HG03521 (cell line): ENCODE results near the gene SEMA5B.

Experiments used
- ATAC-seq: cut with Tn5 transposase; IDR thresholded peaks from one replicate; pipeline ENCODE4 v1.9.1; 2021; ENCODE audit warnings: mild to moderate bottlenecking, moderate library complexity; ENCODE audit not compliant: unreplicated experiment

Gene SEMA5B

GRCh38 chr3:123060054-123060453 lies 32.5 kb upstream of the SEMA5B start:
- ATAC-seq, result no peak

DNA sequence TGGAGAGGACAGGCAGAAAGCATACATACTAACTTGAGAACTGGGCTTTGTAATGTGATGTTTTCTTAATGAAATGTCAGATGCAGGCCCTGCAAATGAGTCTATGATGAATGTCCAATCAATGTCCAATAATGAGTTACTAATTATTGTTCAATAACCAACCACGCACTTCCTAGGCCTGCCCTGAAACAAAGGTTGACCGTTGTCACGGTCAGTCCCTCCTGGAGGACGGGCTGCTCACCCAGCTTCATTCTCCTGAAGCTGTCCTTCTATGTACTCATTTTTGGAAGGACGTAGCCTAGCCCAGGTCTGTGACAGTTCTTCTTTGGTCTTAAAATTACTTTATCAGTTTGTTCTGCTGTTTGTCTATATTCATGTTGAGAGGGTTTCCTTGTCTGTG lies 30.9 kb upstream of the SEMA5B start:
- no peak for ATAC-seq

- no peak for ATAC-seq
These were observed 27.8 kb upstream of the SEMA5B start for GRCh38 chr3:123055352-123055751.

- no peak for ATAC-seq
These were observed 27.4 kb upstream of the SEMA5B start for GRCh38 chr3:123054931-123055330.

DNA sequence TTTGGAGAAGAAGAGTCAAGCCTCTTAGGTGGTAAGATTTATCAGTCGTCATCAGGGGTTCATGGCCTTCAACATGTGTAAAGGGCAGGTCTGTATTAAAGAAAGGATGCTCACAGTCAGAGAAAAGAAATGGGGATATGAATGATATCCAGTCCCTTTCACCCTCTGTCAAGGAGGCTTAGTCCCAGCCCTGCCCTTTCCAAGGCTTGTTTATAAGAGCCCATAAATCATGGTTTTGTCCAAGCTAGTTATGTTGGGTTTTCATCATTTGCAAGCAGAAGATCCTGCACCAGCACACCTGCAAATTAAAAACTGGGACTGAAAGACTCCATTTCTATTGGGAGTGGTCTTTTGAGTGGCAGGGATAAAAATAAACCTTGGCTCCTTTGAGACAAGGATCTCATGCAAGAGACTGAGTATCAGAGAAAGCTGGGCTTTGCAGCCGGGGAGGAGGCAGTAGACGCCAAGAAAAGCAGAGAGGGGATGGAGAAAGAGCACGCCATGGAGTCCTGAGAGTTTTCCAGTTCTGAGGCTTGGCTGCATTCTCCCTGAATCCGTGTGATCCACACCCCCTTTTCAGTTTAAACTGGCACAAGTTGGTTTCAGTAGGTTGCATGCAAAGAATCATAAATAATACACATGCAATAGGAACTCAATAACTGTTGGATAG lies 26.7 kb upstream of the SEMA5B start:
- ATAC-seq, result no peak

DNA sequence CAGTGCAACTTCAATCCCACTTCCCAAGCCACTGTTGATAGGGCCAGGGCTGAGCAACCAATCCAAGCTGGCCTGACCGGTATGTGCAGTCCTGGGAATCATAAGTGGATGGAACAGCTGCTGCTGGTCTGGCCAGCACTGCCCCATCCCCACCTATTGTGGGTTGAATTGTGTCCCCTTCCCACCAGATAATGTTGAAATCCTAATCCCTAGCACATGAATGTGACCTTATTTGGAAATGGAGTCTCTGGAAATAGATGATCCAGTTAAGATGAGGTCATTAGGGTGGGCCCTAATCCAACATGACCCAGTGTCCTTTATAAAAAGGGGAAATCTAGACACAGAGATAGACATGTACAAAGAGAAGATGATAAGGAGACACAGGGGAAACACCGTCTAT lies 25.5 kb upstream of the SEMA5B start:
- ATAC-seq, result no peak

GRCh38 chr3:123050666-123051065 lies 23.1 kb upstream of the SEMA5B start:
- no peak for ATAC-seq

DNA sequence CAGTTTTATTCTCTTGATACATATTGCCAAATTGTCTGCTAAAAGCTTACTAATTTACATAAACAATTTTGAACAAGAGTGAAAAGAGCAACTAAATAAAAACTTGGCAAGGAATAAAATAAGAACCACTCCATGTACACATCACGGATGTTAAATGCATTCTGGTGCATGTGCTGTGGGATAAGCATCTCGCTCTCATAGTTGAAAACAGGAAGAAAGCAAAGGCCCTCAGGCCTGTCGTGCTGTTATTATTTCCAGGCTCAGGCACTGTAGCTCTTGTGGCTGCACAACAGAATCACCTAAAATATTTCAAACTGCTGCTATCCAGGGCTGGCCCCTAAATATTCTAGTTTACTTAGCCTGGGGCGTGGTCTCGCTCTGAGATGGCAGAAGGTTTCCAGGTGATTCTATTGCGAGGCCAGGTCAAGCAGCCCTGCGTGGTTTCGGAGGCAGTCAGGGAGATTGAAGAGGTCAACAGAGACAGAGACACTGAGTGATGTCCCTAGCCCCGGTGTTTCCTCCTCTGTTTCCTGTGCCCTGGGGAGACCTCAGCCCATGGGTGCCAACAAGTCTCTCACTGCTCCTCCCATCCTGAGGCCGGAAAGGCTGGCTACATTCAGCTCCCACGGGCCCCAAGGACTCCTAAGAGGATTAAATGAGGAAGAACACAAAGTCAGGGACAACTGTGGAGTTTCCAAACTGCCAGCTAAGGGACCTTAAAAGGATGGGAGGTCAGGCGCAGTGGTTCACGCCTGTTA lies 21.1 kb upstream of the SEMA5B start:
- no peak for ATAC-seq

- no peak for ATAC-seq
These were observed 19.4 kb upstream of the SEMA5B start for GRCh38 chr3:123047062-123047319.

DNA sequence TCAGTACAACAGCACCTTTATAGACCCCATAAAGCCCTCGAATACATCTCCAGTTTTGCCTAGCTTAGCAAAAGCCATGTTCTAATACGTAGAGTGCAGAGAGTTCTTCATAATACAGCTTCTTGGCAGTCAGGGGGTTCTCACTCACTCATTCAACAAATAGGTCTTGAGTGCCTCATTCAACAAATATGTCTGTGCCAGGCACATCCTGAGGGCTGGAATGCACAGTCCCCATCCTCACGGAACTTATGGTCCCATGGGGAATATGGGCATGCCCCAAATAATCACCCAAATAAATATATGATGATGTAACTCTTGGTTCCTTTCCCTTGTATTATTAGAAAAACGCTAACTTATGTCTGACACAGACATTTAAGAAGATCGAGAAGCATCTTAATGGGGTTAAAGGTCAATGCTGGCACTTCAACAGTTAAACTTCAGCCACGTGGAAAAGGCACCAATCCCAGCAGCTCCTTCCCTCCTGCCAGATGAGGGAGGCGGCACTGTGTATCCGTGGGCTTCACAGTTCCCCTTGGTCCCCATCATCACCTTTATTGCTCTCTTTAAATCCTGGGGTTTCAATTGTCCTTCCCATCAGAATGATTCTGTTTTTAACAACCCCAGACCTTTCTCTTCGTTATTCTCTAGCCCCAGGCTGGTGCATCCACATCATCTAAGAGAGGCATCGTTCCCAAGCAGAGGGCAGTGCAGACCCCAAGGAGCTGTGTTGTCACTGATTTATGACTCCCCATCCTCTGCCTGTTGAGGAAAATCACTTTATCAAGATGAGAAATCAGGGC lies 18.9 kb upstream of the SEMA5B start:
- no peak for ATAC-seq

- no peak for ATAC-seq
These were observed 17.6 kb upstream of the SEMA5B start for GRCh38 chr3:123044981-123045763.

- no peak for ATAC-seq
These were observed 14.8 kb upstream of the SEMA5B start for GRCh38 chr3:123042413-123042812.

GRCh38 chr3:123039178-123039577 lies 11.6 kb upstream of the SEMA5B start:
- ATAC-seq, result no peak

- no peak for ATAC-seq
These were observed 11.2 kb upstream of the SEMA5B start for GRCh38 chr3:123038751-123039150.

DNA sequence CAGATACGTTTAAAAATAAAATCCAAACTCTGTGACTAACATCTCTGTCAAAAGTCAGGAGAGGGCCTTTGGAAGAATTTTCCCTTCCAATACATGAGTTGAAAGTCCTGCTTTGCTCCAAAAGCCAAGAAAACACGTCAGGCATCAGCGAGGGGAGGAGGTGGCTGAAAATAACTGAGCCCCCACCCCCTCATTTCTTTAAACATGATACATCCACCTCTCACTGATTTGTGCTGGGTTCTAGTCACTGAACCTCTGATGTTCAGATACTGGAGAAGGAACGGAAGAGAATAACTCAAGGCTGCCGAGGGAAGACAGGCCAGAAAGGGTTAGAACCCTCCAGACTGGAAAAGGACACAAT lies 9.4 kb upstream of the SEMA5B start:
- no peak for ATAC-seq

DNA sequence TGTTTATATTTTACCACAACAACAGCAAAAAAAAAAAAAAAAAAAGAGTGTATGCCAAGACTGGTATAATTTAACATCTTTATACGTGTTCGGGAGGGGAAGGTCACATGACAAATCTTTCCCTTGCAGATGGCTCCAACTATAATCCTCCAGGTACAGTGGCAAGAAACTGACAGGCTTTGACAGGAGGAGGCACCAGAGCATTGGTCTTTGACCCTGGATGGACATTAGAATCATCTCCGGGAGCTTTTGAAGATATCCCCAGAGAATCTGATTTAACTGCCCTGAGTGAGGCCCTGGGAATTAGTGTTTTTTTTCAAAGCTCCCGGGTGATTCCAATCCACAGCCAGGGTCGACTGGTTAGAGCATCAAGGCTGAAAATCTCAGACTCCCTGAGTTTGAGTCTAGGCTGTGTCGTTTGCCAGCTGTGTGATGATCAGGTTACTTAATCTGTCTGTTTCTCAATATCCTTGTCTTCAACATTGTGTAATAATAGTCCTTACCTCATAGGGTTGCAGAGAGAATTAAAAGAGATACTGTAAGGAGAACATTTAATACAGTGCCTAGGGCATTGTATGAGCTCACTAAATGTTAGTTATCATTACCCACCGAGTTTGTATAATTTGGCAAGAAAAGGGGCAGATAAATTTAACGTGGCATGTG lies 8.9 kb upstream of the SEMA5B start:
- no peak for ATAC-seq

DNA sequence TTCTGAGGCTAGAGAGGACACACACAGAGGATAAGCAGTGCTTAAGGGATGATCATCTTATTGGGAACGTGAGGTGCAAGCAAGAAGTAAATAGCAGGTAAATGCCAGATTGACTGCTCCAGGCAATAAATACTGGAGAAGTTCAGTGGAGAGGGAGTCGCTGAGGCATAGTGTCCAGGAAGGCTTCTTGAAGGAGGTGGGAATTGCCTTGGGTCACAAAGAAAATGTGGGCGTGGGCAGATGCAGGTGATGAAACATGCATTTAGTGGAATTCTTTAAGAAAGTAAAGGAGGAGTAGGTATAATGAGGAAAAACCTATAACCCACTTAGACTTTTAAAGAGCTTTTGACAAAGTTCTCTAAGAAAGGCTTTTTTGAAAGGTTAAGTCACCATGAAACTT lies 7.4 kb upstream of the SEMA5B start:
- ATAC-seq, result no peak

GRCh38 chr3:123034120-123034519 lies 6.6 kb upstream of the SEMA5B start:
- no peak for ATAC-seq

- ATAC-seq, result no peak
These were observed 4.5 kb upstream of the SEMA5B start for GRCh38 chr3:123032057-123032456.

GRCh38 chr3:123031051-123031450 lies 3.5 kb upstream of the SEMA5B start:
- no peak for ATAC-seq
